Keratinocyte (primary cell): ENCODE measurements around the gene GNAL. TPM values are rescaled to one million over a fixed set of nuclear protein-coding genes. Genes with fewer than 3 reads are reported as not detected.

Source experiments
- DNase-seq: peaks from one replicate; pipeline ENCODE4 v3.0.0-alpha.2; 2011; ENCODE audit warnings: low read depth, missing footprints, low spot score
- FAIRE-seq: peaks from 2 replicates; lab custom pipeline; 2011; peaks lifted over from hg19 to GRCh38; lab: Jason Lieb, UNC
- H2AFZ ChIP-seq: 2 replicates; pipeline ENCODE4 v1.6.0; 2012; ENCODE audit warnings: low read length, control low read depth, inconsistent platforms; ENCODE audit not compliant: control insufficient read depth
- H3K27ac ChIP-seq: 2 replicates; pipeline ENCODE4 v1.5.1; 2011; ENCODE audit warnings: low read length; ENCODE audit not compliant: control insufficient read depth, insufficient read depth
- H3K27me3 ChIP-seq: 3 replicates; pipeline ENCODE4 v1.6.0; 2011; ENCODE audit warnings: low read length; ENCODE audit not compliant: control insufficient read depth, insufficient read depth; ENCODE audit errors: extremely low read depth
- H3K36me3 ChIP-seq, 2 experiments: 2 replicates in 1 of 2; 3 replicates in 1 of 2; pipeline ENCODE4 v1.5.1; 2011; ENCODE audit warnings: low read length in 2 of 2, mild to moderate bottlenecking in 1 of 2; ENCODE audit not compliant: control insufficient read depth in 2 of 2, insufficient read depth in 2 of 2; ENCODE audit errors: extremely low read depth in 1 of 2
- H3K4me1 ChIP-seq: 3 replicates; pipeline ENCODE4 v1.5.1; 2011; ENCODE audit warnings: low read length; ENCODE audit not compliant: control insufficient read depth, insufficient read depth; ENCODE audit errors: extremely low read depth
- H3K4me2 ChIP-seq: 3 replicates; pipeline ENCODE4 v1.6.0; 2011; ENCODE audit warnings: low read depth, low read length; ENCODE audit not compliant: control insufficient read depth, insufficient read depth; ENCODE audit errors: extremely low read depth
- H3K4me3 ChIP-seq, 3 experiments: fragments of 200-600 bp in 1 of 3; sonication (generic) in 1 of 3; 2 replicates in 2 of 3; 3 replicates in 1 of 3; pipeline ENCODE4 v1.5.1; 2011 to 2016; ENCODE audit warnings: low read length in 3 of 3, mild to moderate bottlenecking in 3 of 3, control low read depth in 2 of 3, inconsistent platforms in 1 of 3, low read depth in 1 of 3, mixed read lengths in 1 of 3, mixed run types in 1 of 3, moderate library complexity in 1 of 3; ENCODE audit not compliant: control insufficient read depth in 2 of 3, insufficient read depth in 2 of 3; ENCODE audit errors: extremely low read depth in 1 of 3
- H3K79me2 ChIP-seq: 2 replicates; pipeline ENCODE4 v1.6.0; 2012; ENCODE audit warnings: low read length; ENCODE audit not compliant: control insufficient read depth, insufficient read depth
- H3K9ac ChIP-seq: 3 replicates; pipeline ENCODE4 v1.6.0; 2011; ENCODE audit warnings: low read length; ENCODE audit not compliant: control insufficient read depth, insufficient read depth; ENCODE audit errors: extremely low read depth
- H3K9me1 ChIP-seq: 3 replicates; pipeline ENCODE4 v1.6.0; 2011; ENCODE audit warnings: low read length; ENCODE audit not compliant: control insufficient read depth, insufficient read depth; ENCODE audit errors: extremely low read depth
- H3K9me3 ChIP-seq: 2 replicates; pipeline ENCODE4 v1.5.1; 2012; ENCODE audit warnings: low read depth, low read length; ENCODE audit not compliant: control insufficient read depth
- H4K20me1 ChIP-seq: 3 replicates; pipeline ENCODE4 v1.6.0; 2011; ENCODE audit warnings: low read length; ENCODE audit not compliant: control insufficient read depth, insufficient read depth; ENCODE audit errors: extremely low read depth
- CTCF ChIP-seq, 3 experiments: IDR thresholded peaks in 1 of 3; conservative IDR thresholded peaks in 1 of 3; optimal IDR thresholded peaks in 1 of 3; 2 replicates in 2 of 3; 3 replicates in 1 of 3; pipeline versions ENCODE3 to v1.5.1; 2011; ENCODE audit warnings: low read length in 3 of 3, mild to moderate bottlenecking in 3 of 3, moderate library complexity in 2 of 3, control low read depth in 1 of 3, inconsistent platforms in 1 of 3; ENCODE audit not compliant: insufficient read depth in 2 of 3; ENCODE audit errors: extremely low read depth in 1 of 3
- EZH2 ChIP-seq: IDR thresholded peaks from one replicate; pipeline ENCODE4 v1.6.1; 2012; ENCODE audit warnings: inconsistent platforms, mild to moderate bottlenecking, low read length, moderate library complexity
- dilution Hi-C: fragments of 300-500 bp; cut with MboI; formaldehyde crosslinking; loops from one replicate; pipeline ENCODE4 v1.7.0; 2020; ENCODE audit warnings: low sequenced_read_pairs; ENCODE audit not compliant: extremely low pct_ligation_motif_present
- polyA plus RNA-seq, 5 experiments: library from polyadenylated mRNA; depleted of rRNA in 3 of 5; stranded (reverse) in 3 of 5; stranded (forward) in 1 of 5; unstranded in 1 of 5; fragments of >200 nt; gene quantifications; 1 replicate in 1 of 5; 2 replicates in 3 of 5; 3 replicates in 1 of 5; pipeline versions ENCODE4 v1.2.1 to v1.2.3, GENCODE V29; 2011 to 2012; ENCODE audit warnings: missing spikeins in 2 of 5, low read depth in 1 of 5, low replicate concordance in 1 of 5

Gene GNAL
- polyA plus RNA-seq, 1 donor (not counting 4 experiments of a cell fraction or from before 2014, with no cell fraction given), result 30.0 TPM

DNA sequence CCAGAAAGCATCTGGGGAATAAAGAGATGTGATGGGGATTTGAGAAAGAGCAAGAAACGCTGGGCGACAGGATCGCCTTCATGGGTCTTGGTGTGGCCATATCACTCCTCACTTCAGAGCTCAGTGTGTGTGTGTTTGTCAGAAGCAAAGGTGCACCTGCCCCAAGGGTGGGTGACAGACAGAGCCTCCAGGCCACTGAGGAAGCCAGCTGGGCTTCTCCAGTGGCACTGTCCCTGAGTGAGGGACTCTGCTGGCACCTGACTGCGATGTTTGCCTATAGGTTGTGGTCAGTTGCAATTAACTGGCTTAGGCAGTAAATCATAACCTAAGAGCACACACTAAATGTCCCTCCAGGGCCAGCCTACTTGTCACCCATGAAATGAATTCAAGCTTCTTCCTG is 23.5 kb upstream of the GNAL start:
- Histone ChIP-seq H3K9me1 (no peaks in the 10 kb centered on the region), H2AFZ (no peak overlapping the region), H3K4me3 (no peak overlapping the region), H3K36me3 (no peaks in the 10 kb centered on the region), H3K4me1 (peaks cover 17% of the 10 kb centered on the region), H3K9me3 (no peaks in the 10 kb centered on the region), H3K79me2 (no peaks in the 10 kb centered on the region), H3K27ac (no peak overlapping the region), H3K4me2 (no peak overlapping the region), H4K20me1 (no peaks in the 10 kb centered on the region), H3K27me3 (no peaks in the 10 kb centered on the region), H3K9ac (no peak overlapping the region)
- FAIRE-seq (no peak), DNase-seq (no peak)
- TF ChIP-seq EZH2 (no peak), CTCF (optimal IDR thresholded peaks at IDR 0.05 in 1 of 3, IDR thresholded peaks at IDR 0.05 in 1 of 3, conservative IDR thresholded peaks at IDR 0.05 in 1 of 3; ENCODE audit: extremely low read depth in 1 of 3, insufficient read depth in 2 of 3, low read length in 3 of 3) (no peak)
- dilution Hi-C loops, result no loop called here

- Histone ChIP-seq H3K9me3 (no peaks in the 10 kb centered on the region), H3K9ac (no peak overlapping the region), H2AFZ (no peak overlapping the region), H4K20me1 (no peaks in the 10 kb centered on the region), H3K36me3 (no peaks in the 10 kb centered on the region), H3K4me3 (no peak overlapping the region), H3K4me1 (peaks cover 17% of the 10 kb centered on the region), H3K27ac (no peak overlapping the region), H3K79me2 (no peaks in the 10 kb centered on the region), H3K4me2 (no peak overlapping the region), H3K27me3 (no peaks in the 10 kb centered on the region), H3K9me1 (no peaks in the 10 kb centered on the region)
- DNase-seq, result no peak
- dilution Hi-C loops, result no loop called here
- FAIRE-seq, result no peak
- TF ChIP-seq EZH2, result no peak
- no peak for TF ChIP-seq CTCF (optimal IDR thresholded peaks at IDR 0.05 in 1 of 3, IDR thresholded peaks at IDR 0.05 in 1 of 3, conservative IDR thresholded peaks at IDR 0.05 in 1 of 3; ENCODE audit: extremely low read depth in 1 of 3, insufficient read depth in 2 of 3, low read length in 3 of 3)
These were observed 22.9 kb upstream of the GNAL start for GRCh38 chr18:11666176-11666575.
